GM23248 (cell line): ENCODE data around the gene SH3BP5L.

Experiments
- EZH2 ChIP-seq: fragments of 200-600 bp; sonication (generic); IDR thresholded peaks from 2 replicates; pipeline ENCODE4 v1.6.1; 2018; ENCODE audit warnings: antibody characterized with exemption, mild to moderate bottlenecking; ENCODE audit not compliant: insufficient read depth, poor library complexity, severe bottlenecking
- EZH2phosphoT487 ChIP-seq: fragments of 200-600 bp; sonication (generic); IDR thresholded peaks from 2 replicates; pipeline ENCODE4 v1.6.1; 2018; ENCODE audit warnings: antibody characterized with exemption, moderate library complexity, mild to moderate bottlenecking, low read depth; ENCODE audit not compliant: insufficient read depth

GRCh38 chr1:248788327-248788726, 37.4 kb downstream of the SH3BP5L start:
- TF ChIP-seq EZH2phosphoT487 (no peak), EZH2 (no peak)
